PC-3 (cell line): ENCODE results near the gene KAZN. TPM values are rescaled to one million over a fixed set of nuclear protein-coding genes. Genes with fewer than 3 reads are reported as not detected.

Experiments used
- ATAC-seq: fragments of 200-7000 bp; cut with Tn5 transposase; 2 replicates; pipeline ENCODE4 v1.9.1; 2020; ENCODE audit warnings: mild to moderate bottlenecking, moderate library complexity
- BruUV-seq: library from RNA; stranded (reverse); fragments of 400-500 nt; replicated peaks from 2 replicates; lab custom pipeline; 2021; lab: Mats Ljungman, UMichigan
- CTCF ChIA-PET: fragments of 300-600 bp; sonication (Branson Sonifier 250); formaldehyde crosslinking; loops from one replicate; lab custom pipeline; 2022; ENCODE audit warnings: antibody characterized with exemption; lab: Charles Lee
- POLR2A ChIA-PET: fragments of 300-600 bp; sonication (Branson Sonifier 250); formaldehyde crosslinking; loops from one replicate; lab custom pipeline; 2022; ENCODE audit warnings: antibody characterized with exemption; ENCODE audit not compliant: unreplicated experiment; lab: Charles Lee
- DNase-seq: peaks from one replicate; pipeline ENCODE4 v3.0.0-alpha.2; 2015
- H2AFZ ChIP-seq: fragments of 300-600 bp; sonication (generic); 2 replicates; pipeline ENCODE4 v1.6.0; 2016; ENCODE audit warnings: antibody characterized with exemption, low read length
- H3F3A ChIP-seq: fragments of 300-600 bp; sonication (generic); one replicate; pipeline ENCODE4 v1.6.0; 2017; ENCODE audit warnings: antibody characterized with exemption, low read length, control low read depth, mild to moderate bottlenecking; ENCODE audit not compliant: unreplicated experiment
- H3K27ac ChIP-seq: fragments of 300-600 bp; sonication (generic); 2 replicates; pipeline ENCODE4 v1.5.1; 2016; ENCODE audit warnings: mild to moderate bottlenecking, low read length
- H3K27me3 ChIP-seq: fragments of 300-600 bp; sonication (generic); 2 replicates; pipeline ENCODE4 v1.6.1; 2016; ENCODE audit warnings: low read length, mixed read lengths
- H3K36me3 ChIP-seq: fragments of 300-600 bp; sonication (generic); 2 replicates; pipeline ENCODE4 v1.6.1; 2016; ENCODE audit warnings: low read depth, mixed run types, low read length, mixed read lengths
- H3K4me1 ChIP-seq: fragments of 300-600 bp; sonication (generic); 2 replicates; pipeline ENCODE4 v1.5.1; 2016; ENCODE audit warnings: low read length; ENCODE audit not compliant: insufficient read depth
- H3K4me2 ChIP-seq: fragments of 300-600 bp; sonication (generic); 2 replicates; pipeline ENCODE4 v1.6.0; 2016; ENCODE audit warnings: low read length
- H3K4me3 ChIP-seq: fragments of 300-600 bp; sonication (generic); 2 replicates; pipeline ENCODE4 v1.5.1; 2016; ENCODE audit warnings: mild to moderate bottlenecking, low read length, mixed read lengths
- H3K79me2 ChIP-seq: fragments of 300-600 bp; sonication (generic); 2 replicates; pipeline ENCODE4 v1.6.1; 2017; ENCODE audit warnings: low read length, mixed read lengths
- H3K9ac ChIP-seq: fragments of 300-600 bp; sonication (generic); 2 replicates; pipeline ENCODE4 v1.6.0; 2016; ENCODE audit warnings: mild to moderate bottlenecking, low read length
- H3K9me2 ChIP-seq: fragments of 300-600 bp; sonication (generic); replicated peaks from 2 replicates; pipeline ENCODE4 v1.6.1; 2016; ENCODE audit warnings: mixed run types, low read length, mixed read lengths
- H3K9me3 ChIP-seq: fragments of 300-600 bp; sonication (generic); 2 replicates; pipeline ENCODE4 v1.6.1; 2016; ENCODE audit warnings: low read length, mixed read lengths
- H4K20me1 ChIP-seq: fragments of 300-600 bp; sonication (generic); 2 replicates; pipeline ENCODE4 v1.6.1; 2016; ENCODE audit warnings: low read length, mixed read lengths
- EZH2 ChIP-seq: fragments of 300-600 bp; sonication (generic); IDR thresholded peaks from one replicate; pipeline ENCODE4 v1.6.1; 2017; ENCODE audit warnings: antibody characterized with exemption, mild to moderate bottlenecking, low read length; ENCODE audit not compliant: unreplicated experiment
- EZH2phosphoT487 ChIP-seq: fragments of 300-600 bp; sonication (generic); IDR thresholded peaks from 2 replicates; pipeline ENCODE4 v1.6.1; 2018; ENCODE audit warnings: mild to moderate bottlenecking, antibody characterized with exemption, low read length, borderline replicate concordance
- intact Hi-C: fragments of 100-400 bp; cut with micrococcal nuclease; formaldehyde crosslinking; loops from 2 replicates; pipeline ENCODE4 v1.9.0; 2023
- total RNA-seq: library from RNA; depleted of rRNA; stranded (reverse); fragments of >200 nt; gene quantifications from 2 replicates; pipeline ENCODE4 v1.2.3, GENCODE V29; 2014
- TF ChIP-seq, protein P1 (sequence below): fragments of 300-600 bp; sonication (generic); conservative IDR thresholded peaks from 2 replicates; pipeline ENCODE4 v1.5.1; 2017; ENCODE audit warnings: antibody characterized with exemption, low read depth, mild to moderate bottlenecking, low read length

KAZN gene
- total RNA-seq, 1 experiment from 2014 or later = 2.0 TPM

DNA sequence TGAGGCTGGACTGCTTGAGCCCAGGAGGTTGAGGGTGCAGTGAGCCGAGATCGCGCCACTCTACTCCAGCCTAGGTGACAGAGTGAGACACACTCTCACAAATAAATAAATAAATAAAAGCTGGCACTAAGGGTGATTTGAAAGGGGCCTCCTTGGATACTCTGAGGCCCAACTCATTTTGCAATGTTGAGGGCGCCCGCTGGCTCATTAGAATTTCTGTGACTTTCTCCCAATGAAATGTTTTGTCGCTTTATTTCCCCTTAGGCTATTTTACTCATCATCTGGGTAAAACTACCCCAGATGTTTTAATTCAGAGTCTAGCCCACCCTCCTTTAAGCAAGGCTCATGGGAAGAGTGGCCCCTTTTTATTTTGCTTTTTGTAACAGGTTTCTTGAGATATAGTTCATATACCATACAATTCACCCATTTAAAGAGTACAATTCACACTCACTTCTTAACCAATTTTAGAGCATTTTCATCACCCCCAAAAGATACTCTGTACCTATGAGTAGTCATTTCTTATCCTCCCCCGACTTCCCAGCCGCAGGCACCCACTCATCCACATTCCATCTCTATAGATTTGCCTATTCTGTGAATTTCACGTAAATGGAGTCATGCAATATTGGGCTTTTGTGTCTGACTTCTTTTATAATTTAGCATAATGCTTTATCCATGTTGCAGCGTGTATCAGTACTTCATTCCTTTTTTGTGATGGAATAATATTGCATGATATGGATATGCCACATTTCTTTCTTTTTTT lies 259.1 kb downstream of the KAZN start:
- H3K4me3 ChIP-seq = no peak overlapping the region
- no peak overlapping the region for H2AFZ ChIP-seq
- no peak overlapping the region for H3K9ac ChIP-seq
- H4K20me1 ChIP-seq = no peaks in the 10 kb centered on the region
- no peaks in the 10 kb centered on the region for H3K36me3 ChIP-seq
- ChIA-PET CTCF (no interaction called here), POLR2A (no interaction called here)
- H3K27me3 ChIP-seq = peaks cover 67% of the 10 kb centered on the region
- H3K9me2 ChIP-seq = no peaks in the 10 kb centered on the region
- no TSS peak for BruUV-seq
- intact Hi-C loops = no loop called here
- H3K27ac ChIP-seq = no peak overlapping the region
- H3F3A ChIP-seq = no peaks in the 10 kb centered on the region
- DNase-seq = no peak
- ATAC-seq = no peak
- TF ChIP-seq, protein P1, sequence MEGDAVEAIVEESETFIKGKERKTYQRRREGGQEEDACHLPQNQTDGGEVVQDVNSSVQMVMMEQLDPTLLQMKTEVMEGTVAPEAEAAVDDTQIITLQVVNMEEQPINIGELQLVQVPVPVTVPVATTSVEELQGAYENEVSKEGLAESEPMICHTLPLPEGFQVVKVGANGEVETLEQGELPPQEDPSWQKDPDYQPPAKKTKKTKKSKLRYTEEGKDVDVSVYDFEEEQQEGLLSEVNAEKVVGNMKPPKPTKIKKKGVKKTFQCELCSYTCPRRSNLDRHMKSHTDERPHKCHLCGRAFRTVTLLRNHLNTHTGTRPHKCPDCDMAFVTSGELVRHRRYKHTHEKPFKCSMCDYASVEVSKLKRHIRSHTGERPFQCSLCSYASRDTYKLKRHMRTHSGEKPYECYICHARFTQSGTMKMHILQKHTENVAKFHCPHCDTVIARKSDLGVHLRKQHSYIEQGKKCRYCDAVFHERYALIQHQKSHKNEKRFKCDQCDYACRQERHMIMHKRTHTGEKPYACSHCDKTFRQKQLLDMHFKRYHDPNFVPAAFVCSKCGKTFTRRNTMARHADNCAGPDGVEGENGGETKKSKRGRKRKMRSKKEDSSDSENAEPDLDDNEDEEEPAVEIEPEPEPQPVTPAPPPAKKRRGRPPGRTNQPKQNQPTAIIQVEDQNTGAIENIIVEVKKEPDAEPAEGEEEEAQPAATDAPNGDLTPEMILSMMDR = no peak
- no peak for TF ChIP-seq EZH2
- TF ChIP-seq EZH2phosphoT487 = no peak
- H3K4me1 ChIP-seq = no peaks in the 10 kb centered on the region
- no peaks in the 10 kb centered on the region for H3K79me2 ChIP-seq
- H3K4me2 ChIP-seq = no peak overlapping the region
- H3K9me3 ChIP-seq = no peaks in the 10 kb centered on the region

DNA sequence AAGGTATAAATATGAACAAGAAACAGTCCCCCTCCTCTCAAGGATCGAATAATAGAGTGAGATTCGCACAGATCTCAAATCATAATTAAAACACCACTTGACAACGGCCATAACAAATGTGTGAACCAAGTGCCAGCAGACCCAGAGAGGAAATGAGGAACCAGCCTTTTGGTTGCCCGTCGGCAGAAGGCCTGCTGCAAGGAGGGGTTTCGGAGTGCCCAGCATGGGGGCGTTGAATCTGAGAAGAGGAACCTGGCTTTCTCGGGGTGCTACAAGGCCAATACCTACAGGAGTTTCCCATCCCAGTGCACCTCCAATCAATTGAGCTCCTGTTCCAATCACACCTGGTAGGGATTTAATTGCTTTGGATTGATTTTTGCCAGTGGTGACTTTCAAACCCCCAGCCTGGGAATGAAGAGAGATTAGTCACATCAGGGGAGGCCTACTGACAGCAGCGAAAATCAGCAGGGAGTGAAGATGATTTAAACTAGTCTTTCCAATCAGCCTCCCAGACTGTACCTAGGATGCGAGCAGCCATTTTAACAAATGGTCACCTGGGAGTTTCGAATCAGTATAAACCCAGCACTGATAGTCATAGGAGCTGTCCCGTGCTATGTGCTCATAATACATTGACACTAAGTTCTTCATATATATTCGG lies 263.8 kb downstream of the KAZN start:
- Histone ChIP-seq H3K9me3 (no peaks in the 10 kb centered on the region), H3K27me3 (peaks cover 68% of the 10 kb centered on the region), H3K36me3 (no peaks in the 10 kb centered on the region), H3K4me1 (no peaks in the 10 kb centered on the region), H3K4me3 (no peak overlapping the region), H3K4me2 (no peak overlapping the region), H2AFZ (no peak overlapping the region), H3K9ac (no peak overlapping the region), H3K9me2 (no peaks in the 10 kb centered on the region), H4K20me1 (no peaks in the 10 kb centered on the region), H3K79me2 (no peaks in the 10 kb centered on the region), H3F3A (no peaks in the 10 kb centered on the region), H3K27ac (no peak overlapping the region)
- no peak for DNase-seq
- POLR2A ChIA-PET = no interaction called here
- intact Hi-C loops = no loop called here
- ATAC-seq = no peak
- no TSS peak for BruUV-seq
- no peak for TF ChIP-seq EZH2phosphoT487
- TF ChIP-seq EZH2 = no peak
- TF ChIP-seq, protein P1 = no peak
- CTCF ChIA-PET = no interaction called here

DNA sequence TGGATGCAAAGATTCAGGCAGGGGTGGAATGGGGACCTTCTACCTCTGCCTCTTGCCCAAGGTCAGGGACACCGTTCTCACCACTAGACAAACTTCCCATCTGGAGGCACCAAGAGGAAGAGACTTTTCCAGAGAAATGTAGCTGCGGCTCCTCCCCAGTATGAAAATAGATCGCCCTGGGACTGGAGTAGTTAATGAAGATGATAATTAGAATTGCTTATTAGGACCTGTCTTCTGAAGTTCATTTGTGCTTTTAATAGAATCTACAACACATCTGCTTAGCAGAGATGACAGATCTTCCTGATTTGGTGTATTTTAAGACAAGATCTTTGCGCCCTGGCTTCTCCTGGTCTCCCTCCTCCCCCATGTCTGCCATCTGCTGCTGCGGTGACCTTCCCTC lies 266.6 kb downstream of the KAZN start:
- Histone ChIP-seq H3F3A (no peaks in the 10 kb centered on the region), H3K79me2 (no peaks in the 10 kb centered on the region), H3K4me1 (no peaks in the 10 kb centered on the region; the same call in 1 of the 2 replicates), H3K27ac (no peak overlapping the region), H2AFZ (no peak overlapping the region), H3K9ac (no peak overlapping the region), H3K27me3 (peaks cover 51% of the 10 kb centered on the region), H3K9me3 (no peaks in the 10 kb centered on the region), H3K36me3 (no peaks in the 10 kb centered on the region), H3K4me2 (no peak overlapping the region), H3K4me3 (no peak overlapping the region), H3K9me2 (no peaks in the 10 kb centered on the region), H4K20me1 (no peaks in the 10 kb centered on the region)
- TF ChIP-seq, protein P1 = no peak
- TF ChIP-seq EZH2phosphoT487 (no peak), EZH2 (no peak)
- POLR2A ChIA-PET = no interaction called here
- no peak for DNase-seq
- no peak for ATAC-seq
- BruUV-seq = no TSS peak
- CTCF ChIA-PET = no interaction called here
- intact Hi-C loops = no loop called here
